Ovary (tissue), 9 donors: ENCODE results near the gene OAS2. TPM values are rescaled to one million over a fixed set of nuclear protein-coding genes. Genes with fewer than 3 reads are reported as not detected.
A peak's percentile ranks its signal among the peaks of the same experiment; 100 is the strongest.

Experiments
- DNase-seq, 5 donors: peaks; one replicate each; pipeline ENCODE4 v3.0.0-alpha.2; 2019 to 2020
- H3K27ac ChIP-seq, 2 donors: fragments of 200-600 bp; one replicate each; pipeline versions ENCODE4 v1.5.1 to v1.8.0; 2019 to 2022
- H3K27me3 ChIP-seq: fragments of 200-600 bp; one replicate; pipeline ENCODE4 v1.8.0; 2022
- H3K36me3 ChIP-seq: fragments of 200-600 bp; sonication (generic); one replicate; pipeline ENCODE4 v1.5.1; 2019
- H3K4me1 ChIP-seq: one replicate; pipeline ENCODE4 v1.8.1; 2013; ENCODE audit warnings: mild to moderate bottlenecking, moderate library complexity; ENCODE audit not compliant: insufficient read depth
- H3K4me3 ChIP-seq: fragments of 200-600 bp; sonication (generic); one replicate; pipeline ENCODE4 v1.5.1; 2017
- H3K9me3 ChIP-seq, 2 donors: fragments of 200-600 bp in 1 of 2; sonication (generic) in 1 of 2; one replicate each; pipeline versions ENCODE4 v1.5.1 to v1.8.1; 2013 to 2019; ENCODE audit warnings: mild to moderate bottlenecking in 1 of 2, moderate library complexity in 1 of 2
- EP300 ChIP-seq: sonication (generic); formaldehyde crosslinking; IDR thresholded peaks from one replicate; pipeline ENCODE4 v1.6.1; 2017; ENCODE audit warnings: antibody characterized with exemption
- POLR2A ChIP-seq: fragments of 450-650 bp; IDR thresholded peaks from one replicate; pipeline ENCODE4 v1.6.1; 2017; ENCODE audit warnings: antibody characterized with exemption, mild to moderate bottlenecking, moderate library complexity
- WGBS, 3 donors: extraction: QIAGEN DNeasy Blood & Tissue Kit in 1 of 3; methylation state at CpG; one replicate each; pipeline versions ENCODE4 v1.1.5 to v1.1.7; 2013 to 2017; 5-methylcytosine and 5-hydroxymethylcytosine counted together
- intact Hi-C, 4 donors: fragments of 100-400 bp; cut with DNase I; formaldehyde crosslinking; loops; one replicate each; pipeline versions ENCODE4 v1.11.0 to v1.15.1; 2022 to 2023
- polyA plus RNA-seq, 2 donors: library from polyadenylated mRNA; stranded (reverse); fragments of 200-250 nt in 1 of 2; fragments of 350-450 nt in 1 of 2; fragmentation: Illumina TruSeq in 1 of 2; extraction: RNeasy Lipid Tissue Mini Kit (QIAGEN cat#74804) in 1 of 2; gene quantifications; one replicate each; pipeline ENCODE4 v1.2.3, GENCODE V29; 2013 to 2014
- total RNA-seq, 7 donors: library from RNA; depleted of rRNA in 2 of 7; stranded (reverse); fragments of >200 nt in 2 of 7; fragmentation: NEBNext Ultra II Directional in 3 of 7; extraction: Animal tissue kit (Norgen Biotek cat#: 25700) in 3 of 7; gene quantifications; one replicate each; pipeline versions ENCODE4 v1.1.0 to v1.2.4, GENCODE V29; 2016 to 2023
- TF ChIP-seq, protein P1 (sequence below), 3 donors: fragments of 450-650 bp in 2 of 3; fragments of 200-600 bp in 1 of 3; IDR thresholded peaks; one replicate each; pipeline versions ENCODE4 v1.5.1 to v1.8.0; 2016 to 2022; ENCODE audit warnings: antibody characterized with exemption in 3 of 3, mild to moderate bottlenecking in 1 of 3
- donor health status: DM: no; HTN: no; CAD: no; lungs with moderate emphysema.
- donor health status: DM: no; HTN: no; CAD: no.
- donor health status: Bipolar disorder and iron deficiency.
- donor health status: DM: yes; HTN: yes; CAD: no.
- donor health status: DM: no; HTN: no; CAD: no.
- donor health status: DM: yes; HTN: yes; CAD: no.

OAS2 gene
- total and polyA plus RNA-seq, 9 donors, result 1.4 to 57.0 (median 3.6) TPM

DNA sequence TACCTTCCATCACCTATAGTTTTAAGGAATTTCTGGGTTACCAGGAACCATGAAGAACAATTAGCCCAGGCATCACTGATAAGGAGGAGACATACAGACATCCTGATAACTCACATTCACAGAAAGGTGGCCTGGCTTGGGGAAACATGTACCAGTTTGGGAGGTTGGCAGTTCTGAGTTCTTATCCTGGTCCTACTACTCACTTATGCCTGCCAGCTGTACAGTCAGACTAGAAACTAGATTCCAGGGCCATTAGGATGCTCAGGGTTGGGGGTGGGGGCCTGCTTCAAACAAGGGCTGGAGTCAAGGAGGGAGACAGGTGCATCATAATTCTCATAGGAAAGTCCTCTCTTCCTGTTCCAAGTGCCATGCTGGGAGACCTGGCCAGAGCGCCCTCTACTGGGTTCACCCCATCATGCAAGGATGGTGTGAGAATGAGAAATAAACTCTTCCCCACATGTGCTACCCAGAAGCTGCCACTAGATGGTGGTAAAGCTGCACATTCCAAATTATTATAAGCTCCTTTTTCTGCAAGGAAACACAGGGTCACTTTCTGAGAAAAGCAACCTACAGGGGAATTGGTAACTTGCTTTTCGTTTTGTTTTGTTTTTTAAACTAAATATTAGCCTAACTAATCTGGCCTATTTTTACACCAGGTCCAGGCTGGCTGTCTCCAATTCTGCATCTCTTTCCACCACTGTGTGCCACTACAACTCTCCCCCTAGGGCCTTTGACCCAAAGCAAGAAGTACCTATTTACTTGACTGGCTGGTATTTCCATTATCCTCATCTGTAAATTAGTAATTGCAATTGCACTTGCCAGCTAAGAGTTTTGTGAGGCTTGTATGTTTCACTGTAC is 14.5 kb downstream of the OAS2 start:
- DNase-seq, result peak in 3 of 5 donors; percentile 31 to 40 (median 35)
- no peak overlapping the region for H3K27ac ChIP-seq
- intact Hi-C loops, result no loop called here
- H3K4me3 ChIP-seq, result no peak overlapping the region
- no peaks in the 10 kb centered on the region for H3K27me3 ChIP-seq
- no peaks in the 10 kb centered on the region for H3K36me3 ChIP-seq
- 11 to 13% (median 13%) methylated on average over 2 of the region's 2 CpGs for WGBS, 3 donors
- no peaks in the 10 kb centered on the region for H3K4me1 ChIP-seq
- no peaks in the 10 kb centered on the region for H3K9me3 ChIP-seq
- TF ChIP-seq, protein P1, sequence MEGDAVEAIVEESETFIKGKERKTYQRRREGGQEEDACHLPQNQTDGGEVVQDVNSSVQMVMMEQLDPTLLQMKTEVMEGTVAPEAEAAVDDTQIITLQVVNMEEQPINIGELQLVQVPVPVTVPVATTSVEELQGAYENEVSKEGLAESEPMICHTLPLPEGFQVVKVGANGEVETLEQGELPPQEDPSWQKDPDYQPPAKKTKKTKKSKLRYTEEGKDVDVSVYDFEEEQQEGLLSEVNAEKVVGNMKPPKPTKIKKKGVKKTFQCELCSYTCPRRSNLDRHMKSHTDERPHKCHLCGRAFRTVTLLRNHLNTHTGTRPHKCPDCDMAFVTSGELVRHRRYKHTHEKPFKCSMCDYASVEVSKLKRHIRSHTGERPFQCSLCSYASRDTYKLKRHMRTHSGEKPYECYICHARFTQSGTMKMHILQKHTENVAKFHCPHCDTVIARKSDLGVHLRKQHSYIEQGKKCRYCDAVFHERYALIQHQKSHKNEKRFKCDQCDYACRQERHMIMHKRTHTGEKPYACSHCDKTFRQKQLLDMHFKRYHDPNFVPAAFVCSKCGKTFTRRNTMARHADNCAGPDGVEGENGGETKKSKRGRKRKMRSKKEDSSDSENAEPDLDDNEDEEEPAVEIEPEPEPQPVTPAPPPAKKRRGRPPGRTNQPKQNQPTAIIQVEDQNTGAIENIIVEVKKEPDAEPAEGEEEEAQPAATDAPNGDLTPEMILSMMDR (IDR thresholded peaks at IDR 0.05), result peak in 2 of 3 donors; percentile 18 to 42
- TF ChIP-seq POLR2A (no peak), EP300 (no peak)

DNA sequence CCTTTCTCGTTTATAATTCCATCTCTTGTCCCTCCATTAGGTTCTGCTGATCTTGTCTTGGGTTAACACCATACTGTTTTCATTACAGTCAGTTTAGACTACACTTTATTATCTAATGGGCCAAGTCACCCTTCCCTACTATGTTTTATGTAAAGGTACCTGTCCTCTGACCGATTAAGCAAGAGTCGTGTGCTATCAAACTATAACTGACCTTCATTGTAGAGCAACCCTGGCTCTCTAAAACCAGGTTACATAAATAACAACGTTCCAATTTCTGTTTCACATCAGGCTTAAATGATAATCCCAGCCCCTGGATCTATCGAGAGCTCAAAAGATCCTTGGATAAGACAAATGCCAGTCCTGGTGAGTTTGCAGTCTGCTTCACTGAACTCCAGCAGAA is 16.7 kb downstream of the OAS2 start:
- Histone ChIP-seq H3K9me3 (no peaks in the 10 kb centered on the region), H3K36me3 (no peaks in the 10 kb centered on the region), H3K27me3 (no peaks in the 10 kb centered on the region), H3K4me1 (no peaks in the 10 kb centered on the region), H3K27ac (no peak overlapping the region), H3K4me3 (no peak overlapping the region)
- intact Hi-C loops, result no loop called here
- WGBS, 3 donors, result 52 to 67% (median 64%) methylated on average over 5 of the region's 5 CpGs
- TF ChIP-seq EP300 (no peak), POLR2A (no peak)
- TF ChIP-seq, protein P1 (IDR thresholded peaks at IDR 0.05), result no peak
- no peak for DNase-seq

DNA sequence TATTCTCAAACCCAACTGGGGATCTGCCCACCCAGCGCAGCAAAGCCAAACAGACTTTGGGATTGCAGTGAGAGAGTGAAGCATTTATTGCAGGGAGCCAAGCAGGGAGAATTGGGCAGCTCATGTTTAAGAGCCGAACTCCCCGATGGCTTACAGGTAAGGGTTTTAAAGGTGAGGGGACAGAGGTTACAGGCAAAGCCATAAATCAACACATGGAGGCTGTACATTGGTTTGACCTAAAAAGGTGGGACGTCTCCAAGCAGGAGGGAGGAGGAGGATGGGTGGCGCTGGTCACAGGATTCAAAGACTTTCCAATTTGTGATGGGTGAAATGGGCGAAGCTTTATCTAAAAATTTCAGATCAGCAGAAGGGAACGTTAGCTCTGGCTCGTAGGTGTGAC is 18.2 kb downstream of the OAS2 start:
- H3K36me3 ChIP-seq, result no peaks in the 10 kb centered on the region
- intact Hi-C loops, result no loop called here
- 89 to 91% (median 91%) methylated on average over 8 of the region's 8 CpGs for WGBS, 3 donors
- H3K27me3 ChIP-seq, result no peaks in the 10 kb centered on the region
- no peak overlapping the region for H3K4me3 ChIP-seq
- no peak for DNase-seq
- no peaks in the 10 kb centered on the region for H3K4me1 ChIP-seq
- no peak overlapping the region for H3K27ac ChIP-seq
- H3K9me3 ChIP-seq, result no peaks in the 10 kb centered on the region
- no peak for TF ChIP-seq POLR2A
- no peak for TF ChIP-seq EP300
- TF ChIP-seq, protein P1 (IDR thresholded peaks at IDR 0.05), result no peak

DNA sequence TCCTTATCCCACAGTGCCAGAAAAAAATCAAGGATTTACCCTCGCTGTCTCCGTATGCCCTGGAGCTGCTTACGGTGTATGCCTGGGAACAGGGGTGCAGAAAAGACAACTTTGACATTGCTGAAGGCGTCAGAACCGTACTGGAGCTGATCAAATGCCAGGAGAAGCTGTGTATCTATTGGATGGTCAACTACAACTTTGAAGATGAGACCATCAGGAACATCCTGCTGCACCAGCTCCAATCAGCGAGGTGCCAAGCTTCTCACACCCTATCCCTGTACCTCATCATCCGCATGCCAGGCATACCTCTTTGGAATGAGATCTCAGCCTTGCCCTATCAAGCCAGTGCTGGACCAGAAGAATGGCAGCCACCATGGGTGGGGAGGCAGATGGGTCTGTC is 19.2 kb downstream of the OAS2 start:
- DNase-seq, result no peak
- Histone ChIP-seq H3K9me3 (no peaks in the 10 kb centered on the region), H3K4me3 (no peak overlapping the region), H3K27ac (no peak overlapping the region), H3K4me1 (no peaks in the 10 kb centered on the region), H3K36me3 (no peaks in the 10 kb centered on the region), H3K27me3 (no peaks in the 10 kb centered on the region)
- intact Hi-C loops, result no loop called here
- 87 to 95% (median 92%) methylated on average over 7 of the region's 7 CpGs for WGBS, 3 donors
- TF ChIP-seq, protein P1 (IDR thresholded peaks at IDR 0.05), result no peak
- no peak for TF ChIP-seq POLR2A
- no peak for TF ChIP-seq EP300
